NCI-H345 (cell line): ENCODE data around the gene REEP3.
"Not testable (repeated sequence)": the region's sequence is repeated elsewhere in the genome, so short reads cannot be mapped to it uniquely, and the experiment has no call there.

ENCODE experiments used
- DNase-seq: peaks from one replicate; lab custom pipeline; 2025; lab: John Stamatoyannopoulos, UW

Gene REEP3

GRCh38 chr10:63549810-63550209 lies 28.6 kb downstream of the REEP3 start:
- no peak for DNase-seq

- no peak for DNase-seq
These were observed 31.8 kb downstream of the REEP3 start for GRCh38 chr10:63553031-63553430.

- DNase-seq = no peak
These were observed 32.3 kb downstream of the REEP3 start for GRCh38 chr10:63553473-63553872.

GRCh38 chr10:63554657-63555056 lies 33.5 kb downstream of the REEP3 start:
- DNase-seq = no peak

- no peak for DNase-seq
These were observed 34.1 kb downstream of the REEP3 start for GRCh38 chr10:63555330-63555729.

- DNase-seq = no peak
These were observed 37.1 kb downstream of the REEP3 start for GRCh38 chr10:63558132-63558784.

GRCh38 chr10:63561341-63561740 lies 40.1 kb downstream of the REEP3 start:
- DNase-seq = no peak

GRCh38 chr10:63562391-63562790 lies 41.2 kb downstream of the REEP3 start:
- no peak for DNase-seq

GRCh38 chr10:63562857-63563256 lies 41.7 kb downstream of the REEP3 start:
- DNase-seq = no peak

- no peak for DNase-seq
These were observed 42.4 kb downstream of the REEP3 start for GRCh38 chr10:63563623-63564022.

GRCh38 chr10:63564731-63565130 lies 43.5 kb downstream of the REEP3 start:
- not testable (repeated sequence) for DNase-seq

- peak; percentile 16 for DNase-seq
These were observed 52.0 kb downstream of the REEP3 start for GRCh38 chr10:63573068-63573697.

- no peak for DNase-seq
These were observed 52.8 kb downstream of the REEP3 start for GRCh38 chr10:63574011-63574410.

GRCh38 chr10:63576501-63576900 lies 55.3 kb downstream of the REEP3 start:
- no peak for DNase-seq

GRCh38 chr10:63578501-63578900 lies 57.3 kb downstream of the REEP3 start:
- DNase-seq = no peak

GRCh38 chr10:63579371-63580014 lies 58.3 kb downstream of the REEP3 start:
- DNase-seq = no peak

- no peak for DNase-seq
These were observed 61.5 kb downstream of the REEP3 start for GRCh38 chr10:63582690-63583089.

GRCh38 chr10:63583397-63583796 lies 62.2 kb downstream of the REEP3 start:
- DNase-seq = no peak

- DNase-seq = no peak
These were observed 62.9 kb downstream of the REEP3 start for GRCh38 chr10:63583909-63584724.

- no peak for DNase-seq
These were observed 63.5 kb downstream of the REEP3 start for GRCh38 chr10:63584725-63585035.

- DNase-seq = no peak
These were observed 63.8 kb downstream of the REEP3 start for GRCh38 chr10:63585041-63585440.

GRCh38 chr10:63586043-63586442 lies 64.8 kb downstream of the REEP3 start:
- DNase-seq = no peak

GRCh38 chr10:63587191-63587590 lies 66.0 kb downstream of the REEP3 start:
- DNase-seq = no peak
